Small intestine (tissue), 7 donors: ENCODE results near the gene C2orf81. TPM values are rescaled to one million over a fixed set of nuclear protein-coding genes. Genes with fewer than 3 reads are reported as not detected.

Experiments
- DNase-seq, 2 donors: peaks; one replicate each; pipeline versions ENCODE4 v3.0.0 to v3.0.0-alpha.2; 2013
- FAIRE-seq: peaks from 2 replicates; lab custom pipeline; 2012; peaks lifted over from hg19 to GRCh38; lab: Jason Lieb, UNC
- H3K27ac ChIP-seq, 3 donors: one replicate each; pipeline ENCODE4 v1.5.1; 2013; ENCODE audit warnings: low read length in 2 of 3, mild to moderate bottlenecking in 2 of 3, control low read depth in 1 of 3, inconsistent platforms in 1 of 3, low read depth in 1 of 3, moderate library complexity in 1 of 3
- H3K27me3 ChIP-seq, 3 donors: one replicate each; pipeline ENCODE4 v1.6.1; 2013; ENCODE audit warnings: low read length in 3 of 3, inconsistent platforms in 1 of 3; ENCODE audit not compliant: control insufficient read depth in 3 of 3, insufficient read depth in 3 of 3
- H3K36me3 ChIP-seq, 3 donors: one replicate each; pipeline ENCODE4 v1.6.1; 2013; ENCODE audit warnings: low read length in 3 of 3, inconsistent platforms in 1 of 3, low read depth in 1 of 3, mild to moderate bottlenecking in 1 of 3, moderate library complexity in 1 of 3; ENCODE audit not compliant: control insufficient read depth in 3 of 3, insufficient read depth in 2 of 3
- H3K4me1 ChIP-seq, 3 donors: one replicate each; pipeline ENCODE4 v1.6.1; 2013; ENCODE audit warnings: low read length in 2 of 3, inconsistent platforms in 1 of 3, low read depth in 1 of 3, mild to moderate bottlenecking in 1 of 3, moderate library complexity in 1 of 3; ENCODE audit not compliant: control insufficient read depth in 3 of 3, insufficient read depth in 2 of 3
- H3K4me3 ChIP-seq, 3 donors: one replicate each; pipeline ENCODE4 v1.5.1; 2013; ENCODE audit warnings: low read length in 3 of 3, control low read depth in 1 of 3, inconsistent platforms in 1 of 3, low read depth in 1 of 3, mild to moderate bottlenecking in 1 of 3, moderate library complexity in 1 of 3
- H3K9me3 ChIP-seq, 2 donors: one replicate each; pipeline ENCODE4 v1.6.1; 2013; ENCODE audit warnings: low read depth in 1 of 2, low read length in 1 of 2; ENCODE audit not compliant: control insufficient read depth in 2 of 2, insufficient read depth in 1 of 2
- WGBS, 3 donors: extraction: QIAGEN DNeasy Blood & Tissue Kit; methylation state at CpG; one replicate each; pipeline ENCODE4 v1.1.7; 2013; 5-methylcytosine and 5-hydroxymethylcytosine counted together
- polyA plus RNA-seq, 4 donors: library from polyadenylated mRNA; stranded (reverse) in 3 of 4; unstranded in 1 of 4; fragments of 200-250 nt in 3 of 4; fragments of 120-200 nt in 1 of 4; gene quantifications; one replicate each; pipeline versions ENCODE4 v1.2.1 to v1.2.3, GENCODE V29; 2013
- donor health status: healthy with polysubstance abuse.
- donor health status: control.
- donor health status: control.
- donor health status: Bipolar disorder and iron deficiency.
- donor health status: healthy.

C2orf81 gene
- polyA plus RNA-seq, 4 donors = 0.22 to 2.5 (median 1.1) TPM

DNA sequence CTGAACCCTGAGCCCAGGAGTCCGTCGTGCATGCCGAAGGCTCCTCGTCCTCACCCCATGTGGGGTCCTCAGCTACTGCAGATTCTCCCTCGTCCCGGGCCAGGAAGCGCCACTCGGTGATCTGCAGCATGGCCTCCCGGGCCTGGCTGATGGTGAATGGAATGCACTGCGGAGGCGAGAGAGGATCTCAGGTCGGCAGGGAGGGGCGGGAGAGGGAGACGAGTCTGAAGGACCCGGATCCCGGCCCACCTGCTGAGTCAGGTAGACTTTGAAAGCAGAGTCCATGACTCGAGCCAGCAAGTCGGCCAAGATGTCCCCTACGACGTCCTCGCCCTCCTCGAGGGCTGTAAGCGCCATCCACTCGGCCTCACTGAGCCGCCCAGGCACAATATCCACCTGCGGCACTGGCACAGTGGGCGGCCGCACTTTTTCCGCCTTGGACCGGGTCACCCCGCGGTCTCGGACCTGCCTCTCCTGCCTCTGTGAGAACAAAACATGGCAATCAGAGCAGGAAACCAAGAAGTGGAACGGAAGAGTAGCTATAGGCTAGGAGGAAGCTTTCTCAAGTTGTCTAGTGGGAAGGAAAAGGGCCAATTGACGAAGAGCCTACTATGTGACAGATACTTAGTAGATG is 5.5 kb downstream of the C2orf81 start:
- FAIRE-seq = no peak
- 57 to 73% (median 62%) methylated on average over 31 to 35 of the region's 35 CpGs for whole genome bisulfite sequencing, 3 donors
- peak in 1 of 2 donors; percentile 57 for DNase-seq
- Histone ChIP-seq H3K9me3 (no peaks in the 10 kb centered on the region), H3K27me3 (peaks cover 0 to 27% (median 5%) of the 10 kb centered on the region in 3 donors), H3K36me3 (no peaks in the 10 kb centered on the region), H3K4me1 (peaks cover 0 to 38% (median 0%) of the 10 kb centered on the region in 3 donors), H3K27ac (peak overlapping the region in 1 of 3 donors; percentile 68), H3K4me3 (peak overlapping the region in 2 of 3 donors; percentile 50 to 58)

DNA sequence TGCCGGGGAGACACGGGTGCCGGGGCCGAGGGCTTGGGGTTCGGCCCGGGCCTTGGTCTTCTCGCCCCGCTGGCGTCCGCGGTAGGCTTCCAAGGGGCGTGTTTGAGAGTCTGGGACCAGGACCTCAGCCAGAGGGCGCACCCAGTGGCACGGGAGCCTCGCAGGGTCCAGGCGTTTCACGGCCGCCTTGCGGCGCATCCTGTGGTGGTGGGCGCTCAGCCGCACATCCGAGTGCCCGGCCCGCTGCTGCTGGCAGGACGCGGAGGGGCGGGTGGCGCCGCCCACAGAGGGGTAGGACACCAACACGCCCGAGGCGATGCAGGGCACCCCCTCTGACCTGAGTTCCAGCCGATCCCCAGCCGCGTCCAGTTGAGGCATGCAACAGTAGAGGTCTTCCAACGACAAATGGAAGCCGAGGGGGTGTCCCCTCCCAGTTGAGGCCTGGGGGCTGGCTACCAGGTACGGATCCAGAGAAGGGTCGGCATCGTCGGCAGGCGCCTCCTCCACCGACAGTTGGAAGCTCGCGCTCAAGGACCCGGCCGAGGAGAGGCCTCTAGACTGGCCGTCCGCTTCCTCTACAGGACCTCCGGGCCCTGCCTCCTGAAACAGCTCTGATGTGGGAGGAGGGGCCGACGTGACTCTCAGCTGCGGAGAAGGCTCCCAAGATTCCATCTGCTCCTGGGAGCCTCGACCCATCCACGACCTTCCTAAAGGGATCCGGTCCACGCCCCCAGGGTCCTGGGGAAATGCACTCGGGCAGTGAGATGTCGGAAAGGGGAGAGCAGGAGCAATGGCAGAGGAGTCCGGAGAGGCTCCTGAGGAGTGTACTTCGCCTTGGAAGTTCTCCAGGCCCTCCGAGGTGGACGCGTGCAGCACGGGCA is 6.3 kb downstream of the C2orf81 start:
- H3K27ac ChIP-seq = peak overlapping the region in 2 of 3 donors; percentile 57 to 68
- H3K9me3 ChIP-seq = no peaks in the 10 kb centered on the region
- peak overlapping the region; percentile 41 to 58 (median 50) for H3K4me3 ChIP-seq
- peaks cover 0 to 27% (median 5%) of the 10 kb centered on the region in 3 donors for H3K27me3 ChIP-seq
- 8 to 13% (median 13%) methylated on average over 56 to 66 of the region's 66 CpGs for WGBS, 3 donors
- no peaks in the 10 kb centered on the region for H3K36me3 ChIP-seq
- FAIRE-seq = no peak
- H3K4me1 ChIP-seq = peaks cover 0 to 33% (median 0%) of the 10 kb centered on the region in 3 donors
- peak; percentile 37 to 65 for DNase-seq

DNA sequence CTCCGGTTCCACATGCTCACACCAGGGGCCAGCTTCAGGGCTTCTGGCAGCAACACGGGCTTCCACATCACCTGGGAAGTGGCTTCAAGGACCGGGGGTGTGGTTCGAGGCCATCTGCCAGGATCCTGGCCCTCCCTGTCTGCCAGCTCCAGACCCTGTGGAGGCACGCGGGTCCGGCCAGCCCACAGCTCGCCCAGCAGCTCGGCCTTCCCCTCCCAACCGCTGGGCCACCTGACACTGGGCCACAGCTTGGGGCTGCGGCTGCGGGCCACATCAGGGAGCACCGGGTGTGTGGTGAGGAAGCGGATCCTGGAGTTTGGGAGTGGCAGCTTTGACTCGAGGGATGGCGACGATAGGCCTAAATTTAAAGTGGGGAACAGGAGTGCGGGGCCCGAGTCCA is 7.0 kb downstream of the C2orf81 start:
- Histone ChIP-seq H3K4me3 (peak overlapping the region in 2 of 3 donors; percentile 50 to 58), H3K9me3 (no peaks in the 10 kb centered on the region), H3K27me3 (peaks cover 0 to 27% (median 5%) of the 10 kb centered on the region in 3 donors), H3K27ac (peak overlapping the region in 1 of 3 donors; percentile 5), H3K36me3 (no peaks in the 10 kb centered on the region), H3K4me1 (peaks cover 0 to 33% (median 0%) of the 10 kb centered on the region in 3 donors)
- FAIRE-seq (no peak), DNase-seq (no peak)
- WGBS, 3 donors = 27 to 45% (median 41%) methylated on average over 17 to 19 of the region's 19 CpGs

DNA sequence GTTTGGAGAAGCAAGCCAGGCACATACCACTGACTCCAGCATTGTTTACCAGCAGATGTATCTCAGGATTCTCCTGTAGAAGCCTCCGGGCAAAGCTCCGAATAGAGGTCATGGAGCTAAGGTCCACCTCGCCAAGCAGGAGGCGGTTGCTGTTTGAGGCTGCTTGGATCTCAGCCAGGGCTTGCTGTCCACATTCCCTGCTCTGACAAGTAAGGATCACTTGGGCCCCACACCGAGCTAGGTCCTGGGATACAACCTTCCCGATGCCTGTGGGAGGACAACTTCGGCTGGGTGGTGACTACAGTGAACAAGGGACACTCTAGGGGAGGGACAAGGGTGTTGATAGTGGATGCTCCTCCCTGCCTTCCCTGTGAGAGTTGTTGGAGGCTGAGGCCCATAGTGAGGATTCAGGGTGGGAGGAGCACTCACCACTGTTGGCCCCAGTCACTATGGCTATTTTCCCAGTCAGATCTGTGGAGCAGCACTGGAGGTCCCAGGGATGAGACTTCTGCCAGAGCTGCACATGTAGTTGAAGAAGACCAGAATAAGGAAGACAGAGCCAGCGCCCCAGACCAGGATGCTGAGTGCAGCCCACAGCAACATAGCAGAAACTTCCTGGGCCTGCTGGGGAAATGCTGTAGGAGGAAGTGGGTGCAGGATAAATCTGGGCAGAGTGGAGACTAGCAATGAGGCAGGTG is 8.3 kb downstream of the C2orf81 start:
- Histone ChIP-seq H3K27ac (peak overlapping the region in 1 of 3 donors; percentile 53), H3K4me3 (no peak overlapping the region), H3K4me1 (peaks cover 0 to 33% (median 0%) of the 10 kb centered on the region in 3 donors), H3K27me3 (peaks cover 0 to 32% (median 5%) of the 10 kb centered on the region in 3 donors), H3K9me3 (no peaks in the 10 kb centered on the region), H3K36me3 (no peaks in the 10 kb centered on the region)
- DNase-seq = peak; percentile 43 to 69
- WGBS, 3 donors = 18 to 53% (median 33%) methylated on average over 8 of the region's 8 CpGs
- no peak for FAIRE-seq

DNA sequence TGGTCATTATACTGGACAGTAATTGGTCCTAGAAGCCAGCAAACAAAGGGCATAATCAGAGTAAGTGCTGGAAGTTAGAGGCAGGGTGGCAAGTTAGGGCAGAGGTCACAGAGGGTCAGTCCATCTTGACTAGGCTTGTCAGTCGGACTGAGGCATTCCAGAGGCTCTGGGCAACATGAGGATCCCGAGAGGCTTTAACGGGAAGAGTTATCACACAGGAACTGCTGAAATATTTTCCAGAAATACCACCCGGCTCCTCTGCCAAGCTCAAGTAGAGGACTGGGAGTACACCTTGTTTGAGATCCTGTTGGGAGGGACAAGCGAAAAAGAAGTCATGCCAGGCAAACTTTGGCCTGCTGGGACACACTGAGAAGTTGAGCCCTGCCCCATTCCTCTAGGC is 13.7 kb downstream of the C2orf81 start:
- H3K27ac ChIP-seq = no peak overlapping the region
- H3K4me3 ChIP-seq = no peak overlapping the region
- peaks cover 0 to 1% (median 0%) of the 10 kb centered on the region in 3 donors for H3K4me1 ChIP-seq
- DNase-seq = no peak
- FAIRE-seq = no peak
- peaks cover 0 to 10% (median 0%) of the 10 kb centered on the region in 3 donors for H3K27me3 ChIP-seq
- H3K9me3 ChIP-seq = no peaks in the 10 kb centered on the region
- H3K36me3 ChIP-seq = no peaks in the 10 kb centered on the region
- WGBS, 3 donors = 76 to 98% (median 85%) methylated on average over 5 of the region's 5 CpGs

DNA sequence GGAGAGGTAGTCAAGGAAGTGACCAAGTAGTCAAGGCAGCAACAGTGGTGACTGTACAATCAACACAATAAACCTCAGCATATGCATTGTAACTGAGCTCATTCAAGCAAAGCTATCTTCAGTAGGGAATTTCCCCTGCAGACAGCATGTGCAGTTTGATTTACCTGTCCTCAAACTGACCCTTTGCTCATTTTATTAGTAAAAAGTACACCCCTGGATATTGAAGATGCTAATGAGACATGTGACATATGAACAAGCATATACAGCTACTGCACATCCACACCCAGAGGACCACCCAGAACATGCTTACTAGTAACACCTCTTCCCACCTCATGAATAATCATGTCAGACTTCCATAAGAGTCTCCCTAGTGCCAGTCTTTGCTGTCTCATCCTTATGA is 15.4 kb downstream of the C2orf81 start:
- no peak for FAIRE-seq
- Histone ChIP-seq H3K27ac (no peak overlapping the region), H3K9me3 (no peaks in the 10 kb centered on the region), H3K4me3 (no peak overlapping the region), H3K27me3 (peaks cover 0 to 10% (median 0%) of the 10 kb centered on the region in 3 donors), H3K4me1 (no peaks in the 10 kb centered on the region), H3K36me3 (no peaks in the 10 kb centered on the region)
- no peak for DNase-seq

DNA sequence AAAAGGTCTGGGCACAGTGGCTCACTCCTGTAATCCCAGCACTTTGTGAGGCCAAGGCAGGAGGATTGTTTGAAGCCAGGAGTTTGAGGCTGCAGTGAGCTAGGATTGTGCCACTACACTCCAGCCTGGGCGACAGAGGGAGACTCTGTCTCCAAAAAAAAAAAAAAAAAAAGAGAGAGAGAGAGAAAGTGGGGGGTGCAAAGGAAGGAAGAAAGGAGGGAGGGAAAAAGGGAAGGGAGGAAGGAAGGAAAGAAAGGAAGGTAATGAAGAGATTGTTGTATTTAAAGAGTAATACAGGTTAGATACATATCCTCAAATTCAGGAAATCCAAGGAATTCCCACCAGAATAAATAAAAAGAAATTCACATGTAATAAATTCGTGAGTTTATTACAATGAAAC is 19.5 kb downstream of the C2orf81 start:
- Histone ChIP-seq H3K9me3 (no peaks in the 10 kb centered on the region), H3K27me3 (no peaks in the 10 kb centered on the region), H3K4me3 (no peak overlapping the region), H3K27ac (no peak overlapping the region), H3K36me3 (no peaks in the 10 kb centered on the region), H3K4me1 (no peaks in the 10 kb centered on the region)
- no peak for DNase-seq
- no peak for FAIRE-seq
- 69 to 87% (median 72%) methylated on average over 2 of the region's 2 CpGs for WGBS, 3 donors

DNA sequence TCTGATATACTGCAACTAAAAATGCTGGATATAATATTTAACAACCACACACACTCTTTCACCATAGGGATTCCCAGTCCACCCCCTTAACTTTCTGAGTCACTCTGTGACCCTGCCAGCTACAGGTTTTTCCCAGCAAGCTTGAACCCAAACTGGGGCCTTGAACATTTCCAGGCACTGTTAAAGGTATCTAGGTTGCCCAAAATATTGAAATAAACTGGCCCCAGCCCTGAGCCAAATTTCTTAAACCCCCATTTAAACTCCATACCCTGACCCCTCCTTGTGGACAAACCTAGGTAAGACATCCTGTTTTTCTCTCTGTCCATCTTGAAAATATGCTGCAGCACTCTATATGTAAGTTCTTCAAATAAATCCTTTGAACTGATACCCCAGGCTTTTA is 21.6 kb downstream of the C2orf81 start:
- FAIRE-seq = no peak
- no peaks in the 10 kb centered on the region for H3K4me1 ChIP-seq
- no peaks in the 10 kb centered on the region for H3K27me3 ChIP-seq
- H3K4me3 ChIP-seq = no peak overlapping the region
- H3K36me3 ChIP-seq = no peaks in the 10 kb centered on the region
- DNase-seq = peak in 1 of 2 donors; percentile 20
- H3K27ac ChIP-seq = no peak overlapping the region
- no peaks in the 10 kb centered on the region for H3K9me3 ChIP-seq
